Right atrium auricular region (tissue), 2 donors: ENCODE results near the gene LRP1B. TPM values are rescaled to one million over a fixed set of nuclear protein-coding genes. Genes with fewer than 3 reads are reported as not detected.

Source experiments
- DNase-seq: peaks from one replicate; pipeline ENCODE4 v3.0.0-alpha.2; 2019; ENCODE audit warnings: low spot score
- H3K27ac ChIP-seq, 2 donors: fragments of 200-600 bp; sonication (generic); 1 replicate in 1 of 2; 2 replicates in 1 of 2; pipeline ENCODE4 v1.5.1; 2016 to 2019
- H3K27me3 ChIP-seq, 2 donors: fragments of 200-600 bp; sonication (generic); one replicate each; pipeline versions ENCODE4 v1.5.1 to v1.6.0; 2017 to 2019
- H3K36me3 ChIP-seq: fragments of 200-600 bp; sonication (generic); one replicate; pipeline ENCODE4 v1.5.1; 2016
- H3K4me1 ChIP-seq, 2 donors: fragments of 200-600 bp; sonication (generic); one replicate each; pipeline versions ENCODE4 v1.5.1 to v1.6.0; 2017 to 2019
- H3K4me3 ChIP-seq, 2 donors: fragments of 200-600 bp; sonication (generic); 1 replicate in 1 of 2; 2 replicates in 1 of 2; pipeline ENCODE4 v1.5.1; 2017 to 2019; ENCODE audit warnings: mild to moderate bottlenecking in 1 of 2, moderate library complexity in 1 of 2
- H3K9me3 ChIP-seq, 2 donors: fragments of 200-600 bp; sonication (generic); one replicate each; pipeline ENCODE4 v1.5.1; 2019
- CTCF ChIP-seq, 2 donors: fragments of 200-600 bp; sonication (generic); IDR thresholded peaks; one replicate each; pipeline ENCODE4 v1.5.1; 2019; ENCODE audit warnings: antibody characterized with exemption in 2 of 2
- total RNA-seq, 2 donors: library from RNA; depleted of rRNA; stranded (reverse); fragments of >200 nt; gene quantifications; one replicate each; pipeline ENCODE4 v1.1.0, GENCODE V29; 2016

The LRP1B gene
- total RNA-seq, 2 donors from 2014 or later, result 0.44 to 0.47 TPM

- TF ChIP-seq CTCF (IDR thresholded peaks at IDR 0.05), result no peak
- no peak overlapping the region for H3K4me3 ChIP-seq
- H3K27ac ChIP-seq, result no peak overlapping the region
- H3K9me3 ChIP-seq, result no peaks in the 10 kb centered on the region
- no peaks in the 10 kb centered on the region for H3K4me1 ChIP-seq
- H3K36me3 ChIP-seq, result no peaks in the 10 kb centered on the region
- DNase-seq, result no peak
- H3K27me3 ChIP-seq, result no peaks in the 10 kb centered on the region
These were observed 608.8 kb downstream of the LRP1B start for GRCh38 chr2:141522048-141522447.

DNA sequence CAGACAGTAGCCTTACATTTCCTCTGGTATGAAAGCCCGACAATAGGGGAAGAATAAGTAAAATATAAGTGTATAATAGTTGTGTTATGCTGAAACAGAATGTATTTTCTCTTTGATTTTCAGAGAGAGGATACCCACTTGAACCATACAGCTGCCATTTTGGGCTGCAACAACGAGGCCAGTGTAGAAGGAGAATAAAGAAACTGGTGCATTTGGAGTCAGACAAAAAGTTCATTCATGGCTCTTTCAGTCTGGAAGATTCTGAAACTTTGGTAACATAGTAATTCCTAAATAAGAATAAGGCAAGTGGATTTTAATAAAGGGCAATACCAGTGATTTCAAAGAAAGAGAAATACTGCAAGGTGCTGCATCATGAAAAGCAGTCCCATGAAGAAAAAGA, 610.9 kb downstream of the LRP1B start:
- Histone ChIP-seq H3K9me3 (no peaks in the 10 kb centered on the region), H3K27ac (no peak overlapping the region), H3K4me1 (no peaks in the 10 kb centered on the region), H3K36me3 (no peaks in the 10 kb centered on the region), H3K4me3 (no peak overlapping the region), H3K27me3 (no peaks in the 10 kb centered on the region)
- no peak for DNase-seq
- no peak for TF ChIP-seq CTCF (IDR thresholded peaks at IDR 0.05)

DNA sequence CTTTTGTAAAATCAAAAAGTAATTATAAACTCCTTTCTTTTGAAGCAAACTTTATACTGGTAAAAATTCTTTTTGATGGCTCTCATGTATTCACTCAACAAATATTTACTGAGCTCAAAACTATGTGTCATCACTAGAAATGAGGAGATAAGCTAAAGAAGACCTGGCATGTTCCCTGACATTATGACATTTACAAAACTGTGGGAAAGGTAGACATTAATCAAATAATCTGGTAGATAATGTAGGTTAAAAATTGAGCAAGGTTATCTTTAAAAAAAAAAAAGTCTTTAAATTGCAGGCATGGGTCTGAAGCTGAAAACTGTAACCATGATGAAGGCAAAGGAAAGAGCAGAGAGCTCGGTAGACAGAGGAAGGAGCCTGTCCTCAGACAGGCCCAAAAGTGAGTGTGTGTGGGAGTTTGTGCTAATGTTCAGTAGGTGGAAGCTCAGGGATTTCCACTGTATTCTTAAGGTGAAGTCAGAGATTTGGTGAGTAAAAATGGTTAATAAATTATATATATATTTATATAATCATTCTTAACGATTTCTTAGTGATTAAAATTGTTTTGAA, 612.9 kb downstream of the LRP1B start:
- no peak overlapping the region for H3K4me3 ChIP-seq
- no peak for DNase-seq
- no peaks in the 10 kb centered on the region for H3K9me3 ChIP-seq
- H3K4me1 ChIP-seq, result no peaks in the 10 kb centered on the region
- no peak for TF ChIP-seq CTCF (IDR thresholded peaks at IDR 0.05)
- H3K27me3 ChIP-seq, result no peaks in the 10 kb centered on the region
- no peaks in the 10 kb centered on the region for H3K36me3 ChIP-seq
- no peak overlapping the region for H3K27ac ChIP-seq

GRCh38 chr2:141517180-141517851, 613.5 kb downstream of the LRP1B start:
- Histone ChIP-seq H3K27me3 (no peaks in the 10 kb centered on the region), H3K36me3 (no peaks in the 10 kb centered on the region), H3K9me3 (no peaks in the 10 kb centered on the region), H3K27ac (no peak overlapping the region), H3K4me1 (no peaks in the 10 kb centered on the region), H3K4me3 (no peak overlapping the region)
- TF ChIP-seq CTCF (IDR thresholded peaks at IDR 0.05), result no peak
- DNase-seq, result no peak

GRCh38 chr2:141515931-141516330, 614.9 kb downstream of the LRP1B start:
- Histone ChIP-seq H3K9me3 (no peaks in the 10 kb centered on the region), H3K36me3 (no peaks in the 10 kb centered on the region), H3K27ac (no peak overlapping the region), H3K4me3 (no peak overlapping the region), H3K4me1 (no peaks in the 10 kb centered on the region), H3K27me3 (no peaks in the 10 kb centered on the region)
- DNase-seq, result no peak
- TF ChIP-seq CTCF (IDR thresholded peaks at IDR 0.05), result no peak

GRCh38 chr2:141513853-141514252, 617.0 kb downstream of the LRP1B start:
- Histone ChIP-seq H3K36me3 (no peaks in the 10 kb centered on the region), H3K4me3 (no peak overlapping the region), H3K4me1 (no peaks in the 10 kb centered on the region), H3K27me3 (no peaks in the 10 kb centered on the region), H3K27ac (no peak overlapping the region), H3K9me3 (no peaks in the 10 kb centered on the region)
- no peak for DNase-seq
- no peak for TF ChIP-seq CTCF (IDR thresholded peaks at IDR 0.05)
